ENCODE measurements around the gene PXN. TPM values are rescaled to one million over a fixed set of nuclear protein-coding genes. Genes with fewer than 3 reads are reported as not detected.
A peak's percentile ranks its signal among the peaks of the same experiment; 100 is the strongest.

PXN gene
- total and polyA plus RNA-seq, 10 of the 15 experiments (the other 5 are each of a cell fraction or from before 2014, with no cell fraction given): 1.0 to 32.0 (median 11.5) TPM

DNA sequence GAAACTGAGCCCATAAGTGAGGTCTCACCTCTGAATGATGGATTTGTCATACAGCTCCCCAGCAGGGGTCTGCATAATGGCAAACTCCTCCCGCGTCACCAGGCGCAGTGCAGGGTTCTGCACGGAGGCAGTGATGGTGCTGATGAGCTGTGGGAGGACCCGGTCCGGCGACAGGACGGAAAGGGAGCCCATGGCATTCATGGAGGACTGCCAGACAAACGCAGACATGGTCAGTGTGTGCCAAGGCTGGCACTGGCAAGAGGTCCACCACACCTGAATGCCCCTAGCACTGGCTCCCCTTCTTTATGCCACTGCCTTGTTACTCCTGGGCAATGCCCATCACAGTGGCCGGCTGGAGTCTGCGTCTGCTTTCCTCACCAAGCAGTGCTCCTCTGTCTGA lies 103.7 kb downstream of the PXN start:
- BruUV-seq (replicated peaks): no TSS peak
- no peak for ATAC-seq
- H4K20me1 ChIP-seq (ENCODE audit: control insufficient read depth, insufficient read depth): no peaks in the 10 kb centered on the region
- 90% methylated on average over 11 of the region's 11 CpGs for WGBS (ENCODE audit: insufficient coverage, insufficient replicate concordance, low lambda C conversion rate, missing lambda C conversion rate)
- FAIRE-seq: no peak
- DNase-seq (ENCODE audit: low read depth, low spot score): no peak
- H3K27me3 ChIP-seq (replicated peaks in 1 of 2; ENCODE audit: control insufficient read depth in 2 of 2, insufficient read depth in 2 of 2, low read length in 1 of 2): no peaks in the 10 kb centered on the region
- TF ChIP-seq MEF2A (IDR thresholded peaks at IDR 0.05; ENCODE audit: insufficient read depth, low read depth, low read length): no peak
- no peak for TF ChIP-seq MTA2 (IDR thresholded peaks at IDR 0.05; ENCODE audit: low read depth)
- no peak for TF ChIP-seq JUNB (IDR thresholded peaks at IDR 0.05)
- TF ChIP-seq FOXM1 (IDR thresholded peaks at IDR 0.05; ENCODE audit: low read depth, low read length): no peak
- TF ChIP-seq NFIC (IDR thresholded peaks at IDR 0.05; ENCODE audit: low read depth, low read length): no peak
- TF ChIP-seq KLF5 (IDR thresholded peaks at IDR 0.05; ENCODE audit: partially characterized antibody): no peak
- TF ChIP-seq POLR2AphosphoS5 (IDR thresholded peaks at IDR 0.05; ENCODE audit: low read length): peak; percentile 28; the same call in 1 of the 2 replicates
- no peak for TF ChIP-seq NR2C1 (IDR thresholded peaks at IDR 0.05)
- peak; percentile 53 for TF ChIP-seq POLR2A (IDR thresholded peaks at IDR 0.05; ENCODE audit: low read depth, low read length)
- no peak for TF ChIP-seq CREB1 (IDR thresholded peaks at IDR 0.05; ENCODE audit: low read depth)
- SMC1A ChIA-PET (ENCODE audit: uncharacterized antibody, unreplicated experiment): interaction anchor here (1.6 kb wide), 1 partner anchor 10 kb away, joined by 3 read pairs; no protein-coding TSS in a partner anchor
- H3K9ac ChIP-seq (ENCODE audit: control insufficient read depth, insufficient read depth, low read length): no peak overlapping the region
- H3K4me2 ChIP-seq (ENCODE audit: control insufficient read depth, insufficient read depth): no peak overlapping the region
- intact Hi-C loops (cut with micrococcal nuclease; ENCODE audit: unreplicated experiment) (no loop called here), in situ Hi-C loops (cut with MboI) (no loop called here)
- no peaks in the 10 kb centered on the region for H3K9me3 ChIP-seq (replicated peaks; ENCODE audit: control insufficient read depth, insufficient read depth, low read length)
- CTCF ChIA-PET: interaction anchor here (1.2 kb wide), 1 partner anchor 13 kb away, joined by 4 read pairs; no protein-coding TSS in a partner anchor
- H2AFZ ChIP-seq (ENCODE audit: control insufficient read depth, low read depth, low read length): no peak overlapping the region
- H3K27ac ChIP-seq (ENCODE audit: control insufficient read depth, insufficient read depth): no peak overlapping the region
- peaks cover 30 to 53% of the 10 kb centered on the region in 2 experiments for H3K36me3 ChIP-seq (ENCODE audit: control insufficient read depth in 2 of 2, insufficient read depth in 2 of 2, low read length in 1 of 2)
- POLR2A ChIA-PET: no interaction called here
- H3K4me1 ChIP-seq (ENCODE audit: control insufficient read depth, insufficient read depth, low read length): peaks cover 3% of the 10 kb centered on the region
- RAD21 ChIA-PET (ENCODE audit: unreplicated experiment): interaction anchor here (0.5 to 1.4 kb wide), 2 partner anchors 40 to 130 kb away, joined by 4 read pairs; partner anchors contain the start of gene RNU4-2
- no peak overlapping the region for H3K4me3 ChIP-seq
- H3K79me2 ChIP-seq (ENCODE audit: control insufficient read depth, insufficient read depth, low read length): no peaks in the 10 kb centered on the region

Small RNAs within 50 kb of the gene (small RNA-seq; reads per million reads assigned to genes)
- gene RNU4-1: 1,469 reads per million, percentile 100 among the genes with 10 or more reads in this experiment
- gene RNU4-2: 418 reads per million, percentile 99 among the genes with 10 or more reads in this experiment
- gene RNU6-1088P: not detected

Other genes with a start within 250 kb of the PXN start
Only the 7 nearest of the 13 such genes appear.
- gene GCN1, start 71.0 kb downstream of the PXN start, total RNA-seq (2014; rRNA removed): 89.6 and 90.7 TPM in 2 replicates
- gene GCN1, start 71.0 kb downstream of the PXN start, total RNA-seq (2014; rRNA removed; fragmentation: Illumina TruSeq; extraction: Trizol): 41.6 and 43.8 TPM in 2 replicates
- gene GCN1, start 71.0 kb downstream of the PXN start, total RNA-seq (2021): 137 and 150 TPM in 2 replicates
- 22.8 and 39.8 TPM in 2 replicates for gene GCN1, start 71.0 kb downstream of the PXN start, polyA plus RNA-seq (2011; rRNA removed)
- 40.8 and 54.4 TPM in 2 replicates for gene GCN1, start 71.0 kb downstream of the PXN start, polyA plus RNA-seq (2014; fragmentation: Illumina TruSeq; extraction: Trizol)
- 10 to 100 TPM; 10.8 to 12.1 TPM for gene GCN1, start 71.0 kb downstream of the PXN start, polyA plus RNA-seq (2014; fragmentation: Nextera tagmentation; extraction: Ambion mirVana)
- 95.3 and 102 TPM in 2 replicates for gene GCN1, start 71.0 kb downstream of the PXN start, polyA plus RNA-seq (2014; rRNA removed)
- 10 to 100 TPM; 62.2 to 65.1 TPM for gene GCN1, start 71.0 kb downstream of the PXN start, polyA plus RNA-seq (2016; fragmentation: Nextera tagmentation; extraction: Ambion mirVana)
- 6,095 and 6,267 TPM in 2 replicates for gene RPLP0, start 64.6 kb downstream of the PXN start, total RNA-seq (2014; rRNA removed)
- 4,804 and 4,972 TPM in 2 replicates for gene RPLP0, start 64.6 kb downstream of the PXN start, total RNA-seq (2014; rRNA removed; fragmentation: Illumina TruSeq; extraction: Trizol)
- gene RPLP0, start 64.6 kb downstream of the PXN start, total RNA-seq (2021): 4,342 and 4,473 TPM in 2 replicates
- gene RPLP0, start 64.6 kb downstream of the PXN start, polyA plus RNA-seq (2011; rRNA removed): 4,342 and 6,647 TPM in 2 replicates
- 4,326 and 6,258 TPM in 2 replicates for gene RPLP0, start 64.6 kb downstream of the PXN start, polyA plus RNA-seq (2014; fragmentation: Illumina TruSeq; extraction: Trizol)
- 1,000 to 10,000 TPM; 6,784 to 8,495 TPM for gene RPLP0, start 64.6 kb downstream of the PXN start, polyA plus RNA-seq (2014; fragmentation: Nextera tagmentation; extraction: Ambion mirVana)
- 7,537 and 7,931 TPM in 2 replicates for gene RPLP0, start 64.6 kb downstream of the PXN start, polyA plus RNA-seq (2014; rRNA removed)
- gene RPLP0, start 64.6 kb downstream of the PXN start, polyA plus RNA-seq (2016; fragmentation: Nextera tagmentation; extraction: Ambion mirVana): 1,000 to 10,000 TPM; 2,171 to 2,235 TPM
- under 0.01 TPM in 2 replicates for gene RNU4-2, start 26.2 kb upstream of the PXN start, total RNA-seq (2014; rRNA removed)
- gene RNU4-2, start 26.2 kb upstream of the PXN start, total RNA-seq (2014; rRNA removed; fragmentation: Illumina TruSeq; extraction: Trizol): 15,110 and 15,384 TPM in 2 replicates
- 4,315 and 4,845 TPM in 2 replicates for gene RNU4-2, start 26.2 kb upstream of the PXN start, total RNA-seq (2021)
- gene RNU4-2, start 26.2 kb upstream of the PXN start, polyA plus RNA-seq (2011; rRNA removed): under 0.01 and 61.6 TPM in 2 replicates
- gene RNU4-2, start 26.2 kb upstream of the PXN start, polyA plus RNA-seq (2014; fragmentation: Illumina TruSeq; extraction: Trizol): not detected in 2 replicates
- not detected for gene RNU4-2, start 26.2 kb upstream of the PXN start, polyA plus RNA-seq (2014; fragmentation: Nextera tagmentation; extraction: Ambion mirVana)
- gene RNU4-2, start 26.2 kb upstream of the PXN start, polyA plus RNA-seq (2014; rRNA removed): not detected in 2 replicates
- gene RNU4-2, start 26.2 kb upstream of the PXN start, polyA plus RNA-seq (2016; fragmentation: Nextera tagmentation; extraction: Ambion mirVana): 1 to 10 TPM; 3.5 to 7.1 TPM
- under 0.01 TPM in 2 replicates for gene RNU4-1, start 27.5 kb upstream of the PXN start, total RNA-seq (2014; rRNA removed)
- 15,175 and 15,332 TPM in 2 replicates for gene RNU4-1, start 27.5 kb upstream of the PXN start, total RNA-seq (2014; rRNA removed; fragmentation: Illumina TruSeq; extraction: Trizol)
- 4,154 and 4,718 TPM in 2 replicates for gene RNU4-1, start 27.5 kb upstream of the PXN start, total RNA-seq (2021)
- under 0.01 and 92.4 TPM in 2 replicates for gene RNU4-1, start 27.5 kb upstream of the PXN start, polyA plus RNA-seq (2011; rRNA removed)
- not detected in 2 replicates for gene RNU4-1, start 27.5 kb upstream of the PXN start, polyA plus RNA-seq (2014; fragmentation: Illumina TruSeq; extraction: Trizol)
- 10 to 100 TPM in 1 of 2 experiments, not detected in 1; 11.5 TPM for gene RNU4-1, start 27.5 kb upstream of the PXN start, polyA plus RNA-seq (2014; fragmentation: Nextera tagmentation; extraction: Ambion mirVana)
- gene RNU4-1, start 27.5 kb upstream of the PXN start, polyA plus RNA-seq (2014; rRNA removed): not detected in 2 replicates
- 1 to 10 TPM; 3.5 to 7.1 TPM for gene RNU4-1, start 27.5 kb upstream of the PXN start, polyA plus RNA-seq (2016; fragmentation: Nextera tagmentation; extraction: Ambion mirVana)
- 0.33 and 0.45 TPM in 2 replicates for gene SIRT4, start 36.6 kb upstream of the PXN start, total RNA-seq (2014; rRNA removed)
- gene SIRT4, start 36.6 kb upstream of the PXN start, total RNA-seq (2014; rRNA removed; fragmentation: Illumina TruSeq; extraction: Trizol): 0.28 and 0.36 TPM in 2 replicates
- gene SIRT4, start 36.6 kb upstream of the PXN start, total RNA-seq (2021): 0.31 and 0.74 TPM in 2 replicates
- gene SIRT4, start 36.6 kb upstream of the PXN start, polyA plus RNA-seq (2011; rRNA removed): 0.42 and 0.46 TPM in 2 replicates
- 0.43 and 0.92 TPM in 2 replicates for gene SIRT4, start 36.6 kb upstream of the PXN start, polyA plus RNA-seq (2014; fragmentation: Illumina TruSeq; extraction: Trizol)
- gene SIRT4, start 36.6 kb upstream of the PXN start, polyA plus RNA-seq (2014; fragmentation: Nextera tagmentation; extraction: Ambion mirVana): under 1 TPM; 0.79 to 0.98 TPM
- gene SIRT4, start 36.6 kb upstream of the PXN start, polyA plus RNA-seq (2014; rRNA removed): 0.19 TPM in 2 replicates
- under 1 TPM; 0.48 to 0.86 TPM for gene SIRT4, start 36.6 kb upstream of the PXN start, polyA plus RNA-seq (2016; fragmentation: Nextera tagmentation; extraction: Ambion mirVana)
- gene PLA2G1B, start 62.0 kb upstream of the PXN start, total RNA-seq (2014; rRNA removed): not detected in 2 replicates
- gene PLA2G1B, start 62.0 kb upstream of the PXN start, total RNA-seq (2014; rRNA removed; fragmentation: Illumina TruSeq; extraction: Trizol): not detected in 2 replicates
- 2.5 TPM in 1 of 2 replicates, not detected in the other for gene PLA2G1B, start 62.0 kb upstream of the PXN start, total RNA-seq (2021)
- gene PLA2G1B, start 62.0 kb upstream of the PXN start, polyA plus RNA-seq (2011; rRNA removed): not detected in 2 replicates
- gene PLA2G1B, start 62.0 kb upstream of the PXN start, polyA plus RNA-seq (2014; fragmentation: Illumina TruSeq; extraction: Trizol): not detected in 2 replicates
- gene PLA2G1B, start 62.0 kb upstream of the PXN start, polyA plus RNA-seq (2014; fragmentation: Nextera tagmentation; extraction: Ambion mirVana): not detected
- not detected in 2 replicates for gene PLA2G1B, start 62.0 kb upstream of the PXN start, polyA plus RNA-seq (2014; rRNA removed)
- gene PLA2G1B, start 62.0 kb upstream of the PXN start, polyA plus RNA-seq (2016; fragmentation: Nextera tagmentation; extraction: Ambion mirVana): not detected
- gene MSI1, start 103.4 kb upstream of the PXN start, total RNA-seq (2014; rRNA removed): not detected in 2 replicates
- not detected in 2 replicates for gene MSI1, start 103.4 kb upstream of the PXN start, total RNA-seq (2014; rRNA removed; fragmentation: Illumina TruSeq; extraction: Trizol)
- 0.16 TPM in 1 of 2 replicates, not detected in the other for gene MSI1, start 103.4 kb upstream of the PXN start, total RNA-seq (2021)
- not detected in 2 replicates for gene MSI1, start 103.4 kb upstream of the PXN start, polyA plus RNA-seq (2011; rRNA removed)
- not detected in 2 replicates for gene MSI1, start 103.4 kb upstream of the PXN start, polyA plus RNA-seq (2014; fragmentation: Illumina TruSeq; extraction: Trizol)
- not detected for gene MSI1, start 103.4 kb upstream of the PXN start, polyA plus RNA-seq (2014; fragmentation: Nextera tagmentation; extraction: Ambion mirVana)
- gene MSI1, start 103.4 kb upstream of the PXN start, polyA plus RNA-seq (2014; rRNA removed): not detected in 2 replicates
- under 1 TPM in 1 of 2 experiments, not detected in 1; 0.04 TPM for gene MSI1, start 103.4 kb upstream of the PXN start, polyA plus RNA-seq (2016; fragmentation: Nextera tagmentation; extraction: Ambion mirVana)